Hematopoietic multipotent progenitor cell treated with erythropoietin and hydrocortisone succinate and interleukin-3 and kit ligand, for 6 days (in vitro differentiated cells): Measurements from ENCODE around the gene GALNT13.
A peak's percentile ranks its signal among the peaks of the same experiment; 100 is the strongest.

ENCODE experiments used
- DNase-seq: peaks from one replicate; pipeline ENCODE4 v3.0.0-alpha.2; 2015

Gene GALNT13

DNA sequence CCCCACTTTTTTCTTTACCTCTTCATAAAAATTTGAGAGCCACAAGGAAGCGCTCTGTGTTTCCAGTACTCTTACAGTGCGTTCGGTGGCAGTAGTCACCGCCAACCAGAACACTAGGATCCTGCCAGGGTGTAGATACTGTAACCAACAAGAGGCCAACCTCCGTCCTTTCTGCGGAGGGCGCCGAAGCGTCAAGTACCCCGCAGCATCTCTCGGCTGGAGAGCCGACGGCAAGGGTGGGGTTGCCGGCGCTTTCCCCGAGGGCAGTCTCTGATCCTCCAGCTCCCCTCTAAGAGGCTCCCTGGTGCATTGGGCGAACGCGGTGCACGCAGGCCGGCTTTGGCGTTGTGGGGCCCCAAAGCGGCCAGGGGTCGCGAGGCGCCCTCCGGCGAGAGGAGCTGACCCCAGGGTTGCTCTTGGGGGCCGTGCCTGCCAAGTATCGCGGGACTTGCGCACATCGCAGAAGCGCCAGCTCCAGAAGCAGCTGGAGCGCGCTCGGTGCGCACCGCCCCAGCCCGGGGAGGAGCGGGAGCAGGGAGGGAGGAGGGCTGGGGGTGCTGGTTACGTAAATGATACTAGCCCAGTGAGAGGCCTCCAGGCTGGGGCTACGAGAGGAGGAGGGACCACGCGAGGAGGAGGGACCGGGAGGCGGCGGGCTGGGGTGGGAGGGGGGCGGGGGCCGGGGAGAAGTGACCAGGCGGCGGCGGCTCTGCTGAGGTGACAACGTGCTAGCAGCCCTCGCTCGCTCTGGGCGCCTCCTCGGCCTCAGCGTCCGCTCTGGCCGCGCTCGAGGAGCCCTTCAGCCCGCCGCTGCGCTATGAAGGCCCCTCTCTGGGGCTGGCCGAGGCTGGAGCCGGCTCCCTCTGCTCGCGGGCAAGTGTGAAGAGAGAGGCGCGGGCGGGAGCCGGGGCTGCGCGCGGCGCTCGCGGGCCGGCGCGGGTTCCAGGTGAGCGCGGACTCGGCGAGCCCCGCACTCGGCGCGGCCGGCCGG is at the start of gene GALNT13:
TSS of gene GALNT13 (plus strand) at position 692 of the 991 bp plus-strand sequence.
- DNase-seq, result peak; percentile 2

DNA sequence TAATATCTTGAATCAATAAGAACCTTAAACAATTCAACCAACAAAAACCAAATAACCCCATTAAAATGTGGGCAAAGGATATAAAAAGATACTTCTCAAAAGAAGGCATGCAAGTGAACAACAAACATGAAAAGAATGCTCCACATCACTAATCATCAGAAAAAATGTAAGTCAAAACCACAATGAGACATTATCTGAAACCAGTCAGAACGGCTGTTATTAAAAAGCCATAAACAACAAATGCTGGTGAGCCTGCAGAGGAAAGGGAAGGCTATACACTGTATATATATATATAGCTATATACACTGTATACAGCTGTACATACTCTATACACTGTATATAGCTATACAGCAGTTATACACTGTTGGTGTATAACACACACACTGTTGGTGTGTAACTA is 47.8 kb upstream of the GALNT13 start:
- DNase-seq, result no peak

DNA sequence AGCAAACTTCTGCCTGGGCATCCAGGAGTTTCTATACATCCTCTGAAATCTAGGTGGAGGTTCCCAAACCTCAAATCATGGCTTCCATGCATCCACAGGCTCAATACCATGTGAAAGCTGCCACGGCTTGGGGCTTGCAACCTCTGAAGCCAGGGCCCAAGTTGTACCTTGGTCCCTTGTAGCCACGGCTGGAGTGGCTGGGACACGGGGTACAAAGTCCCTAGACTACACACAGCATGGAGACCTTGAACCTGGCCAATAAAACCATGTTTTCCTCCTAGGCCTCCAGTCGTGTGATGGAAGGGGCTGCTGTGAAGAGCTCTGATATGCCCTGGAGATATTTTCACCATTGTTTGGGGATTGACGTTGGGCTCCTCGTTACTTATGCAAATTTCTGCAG is 43.4 kb upstream of the GALNT13 start:
- no peak for DNase-seq

DNA sequence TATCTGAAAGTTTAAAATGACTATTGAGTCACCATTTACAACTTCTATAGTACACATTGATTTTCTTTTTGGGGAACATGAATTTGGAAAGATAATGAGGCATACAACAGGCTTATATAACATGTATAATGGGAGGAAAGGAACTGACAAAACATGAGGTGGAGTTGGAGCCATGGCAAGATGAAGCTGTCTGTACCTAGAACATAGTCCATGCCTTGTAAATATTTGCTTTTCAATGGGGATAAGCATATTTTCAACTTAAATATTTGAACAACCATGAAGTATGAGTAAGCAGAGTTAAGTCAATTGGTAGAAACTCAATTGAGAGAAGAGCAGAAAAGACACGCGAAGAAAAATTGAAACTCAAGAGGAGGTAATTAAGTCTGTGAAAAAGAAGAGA is 37.1 kb upstream of the GALNT13 start:
- no peak for DNase-seq

DNA sequence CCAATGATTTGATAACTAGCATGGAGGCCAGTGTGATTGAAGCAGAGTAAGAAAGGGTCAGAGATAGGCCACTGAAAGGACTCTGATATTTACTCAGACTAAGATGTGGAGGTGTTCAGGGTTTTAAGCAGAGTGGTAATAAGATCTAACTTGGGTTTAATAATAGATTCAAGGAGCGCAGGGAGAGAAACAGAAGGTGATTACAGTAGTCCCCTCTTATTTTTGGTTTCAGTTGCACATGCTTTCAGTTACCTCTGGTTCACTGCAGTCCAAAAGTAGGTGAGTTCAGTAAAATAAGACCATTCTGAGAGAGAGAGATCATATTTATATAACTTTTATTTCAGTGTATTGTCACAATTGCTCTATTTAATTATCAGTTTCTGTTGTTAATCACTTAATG is 13.5 kb upstream of the GALNT13 start:
- DNase-seq, result no peak

DNA sequence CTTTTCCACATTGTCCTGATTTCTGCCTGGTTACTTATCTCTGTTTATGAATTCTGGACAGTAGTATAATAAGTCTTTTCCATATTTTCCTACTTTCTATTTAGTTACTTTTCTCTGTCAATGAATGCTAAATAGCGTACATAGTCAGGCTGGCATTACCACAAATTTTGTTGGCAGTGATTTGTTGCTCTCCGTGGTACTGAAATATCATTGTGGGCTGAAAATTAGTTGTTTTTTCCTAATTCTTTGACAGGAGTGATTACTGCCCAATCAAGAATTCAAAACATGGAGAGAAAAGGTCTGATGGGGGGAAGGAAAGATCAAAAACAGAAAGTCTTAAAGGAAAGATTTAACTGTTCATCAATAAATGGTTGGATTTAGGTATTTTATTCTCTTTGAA is 7.7 kb upstream of the GALNT13 start:
- DNase-seq, result peak; percentile 35

DNA sequence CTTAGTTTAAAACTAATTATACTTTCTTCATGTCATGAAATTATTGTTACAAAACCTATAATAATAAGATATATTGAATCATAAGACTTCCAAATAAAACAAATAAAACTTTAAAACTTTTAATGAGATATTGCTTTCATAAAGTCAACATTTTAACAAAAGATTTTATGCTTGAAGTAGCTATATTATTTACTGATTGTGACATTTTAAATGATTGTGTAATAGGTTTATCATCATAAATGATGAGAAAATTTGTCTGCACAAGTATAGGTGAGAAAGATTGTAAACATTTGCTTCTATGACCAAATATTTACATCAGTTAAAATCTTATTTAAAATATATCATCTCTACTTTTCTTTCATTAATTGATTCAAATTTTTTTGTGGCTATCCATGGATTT is 5.1 kb upstream of the GALNT13 start:
- DNase-seq, result no peak

DNA sequence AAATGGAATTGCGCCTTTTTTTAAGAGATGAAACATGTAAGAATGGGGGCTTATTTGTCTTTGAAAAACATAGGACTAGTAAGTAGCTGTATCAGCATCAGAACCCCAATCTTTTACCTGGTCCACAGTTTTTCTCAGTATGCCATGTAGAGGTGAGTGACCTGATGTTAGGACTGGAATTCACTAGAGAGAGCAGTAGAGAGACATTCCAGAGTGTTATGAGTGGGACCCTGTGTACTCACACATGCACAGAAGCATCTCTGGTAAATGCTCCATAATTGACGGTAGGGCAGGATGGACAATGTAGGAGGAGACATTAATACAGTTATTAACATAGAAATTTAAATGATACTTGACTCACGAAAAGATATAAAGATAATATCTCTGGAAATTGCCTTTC is 1.4 kb upstream of the GALNT13 start:
- DNase-seq, result peak; percentile 11

DNA sequence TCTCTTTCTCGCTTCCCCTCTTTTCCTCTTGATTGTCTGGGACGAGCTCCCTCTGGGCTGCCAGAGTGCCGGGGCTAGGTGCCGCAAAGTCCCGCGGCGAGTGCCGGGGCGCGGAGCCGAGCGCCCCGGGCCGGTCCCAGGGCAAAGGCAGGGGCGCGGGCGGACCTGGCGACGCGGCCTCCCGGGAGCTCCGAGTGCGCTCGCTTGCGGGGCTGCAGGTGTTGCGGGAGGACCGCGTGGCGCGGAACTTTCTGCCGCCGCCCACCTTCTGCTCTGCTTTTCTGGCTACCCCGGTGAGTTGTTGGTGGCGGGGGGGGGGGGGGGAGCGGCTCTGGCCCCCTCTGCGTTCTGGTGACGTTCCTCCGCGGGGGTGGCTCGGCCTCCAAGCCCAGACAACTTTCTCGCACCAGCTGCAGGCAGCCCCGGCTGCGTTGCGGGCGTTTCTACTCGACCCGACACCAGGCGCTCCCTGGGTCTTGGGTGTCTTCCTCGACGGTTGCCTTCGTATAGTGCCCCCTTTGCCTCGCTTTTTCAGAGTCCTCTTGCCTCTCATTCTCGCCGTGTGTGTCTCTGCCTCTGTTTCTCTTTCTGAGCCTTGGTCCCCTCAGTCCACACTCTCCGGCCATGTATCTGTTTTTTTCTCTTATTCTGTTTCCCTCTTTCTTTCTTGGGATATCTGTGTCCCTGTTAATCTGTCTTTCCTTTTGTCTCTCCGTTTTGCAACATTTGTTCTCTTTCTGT is 759 bp downstream of the GALNT13 start:
- DNase-seq, result no peak

DNA sequence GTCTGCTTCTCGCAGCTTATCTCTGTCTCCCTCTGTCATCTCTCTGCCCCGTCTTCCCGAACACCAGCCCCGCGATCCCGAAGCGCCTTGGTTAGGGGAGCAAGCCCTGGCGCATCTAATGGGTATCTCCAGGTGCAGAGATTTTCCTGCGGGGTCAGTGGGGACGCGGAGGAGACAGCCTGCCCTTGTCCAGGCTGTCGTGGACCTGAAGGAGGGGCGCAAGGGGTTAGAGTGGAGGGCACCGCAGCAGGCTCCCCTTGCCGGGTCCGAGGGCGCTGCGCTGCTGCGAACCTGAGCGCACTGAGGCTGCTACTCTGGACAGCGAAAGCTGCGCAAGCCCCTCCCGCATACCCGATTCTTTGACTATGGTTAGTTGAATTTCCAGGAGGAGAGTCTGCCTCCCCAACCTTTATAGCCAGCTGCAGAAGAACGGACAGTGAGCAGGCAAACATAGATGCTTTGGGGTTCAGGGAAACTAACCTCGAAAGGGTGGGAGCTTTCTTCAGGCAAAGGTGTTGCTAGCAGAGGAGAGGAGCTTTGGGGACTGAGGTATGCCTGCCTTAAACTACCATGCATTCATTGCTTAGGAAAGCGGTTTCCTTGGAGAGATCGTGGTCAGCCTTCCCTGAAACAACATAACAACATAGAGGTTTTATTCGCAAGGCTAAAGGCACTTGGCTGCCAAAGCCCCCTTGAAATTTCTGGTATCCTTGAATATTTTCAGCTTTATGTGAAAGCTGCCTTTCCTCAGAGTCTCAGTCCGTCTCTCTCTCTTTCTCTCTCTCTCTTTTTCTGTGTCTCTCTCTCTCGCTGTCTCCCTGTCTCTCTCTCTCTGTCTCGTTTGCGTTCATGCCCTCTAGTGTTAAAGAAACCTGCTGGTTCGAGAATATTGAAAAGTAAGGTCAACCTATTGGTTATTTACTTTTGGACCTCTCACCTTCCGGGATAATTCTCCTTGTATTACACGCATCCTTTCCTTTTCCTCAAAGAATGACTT is 1.6 kb downstream of the GALNT13 start:
- no peak for DNase-seq

DNA sequence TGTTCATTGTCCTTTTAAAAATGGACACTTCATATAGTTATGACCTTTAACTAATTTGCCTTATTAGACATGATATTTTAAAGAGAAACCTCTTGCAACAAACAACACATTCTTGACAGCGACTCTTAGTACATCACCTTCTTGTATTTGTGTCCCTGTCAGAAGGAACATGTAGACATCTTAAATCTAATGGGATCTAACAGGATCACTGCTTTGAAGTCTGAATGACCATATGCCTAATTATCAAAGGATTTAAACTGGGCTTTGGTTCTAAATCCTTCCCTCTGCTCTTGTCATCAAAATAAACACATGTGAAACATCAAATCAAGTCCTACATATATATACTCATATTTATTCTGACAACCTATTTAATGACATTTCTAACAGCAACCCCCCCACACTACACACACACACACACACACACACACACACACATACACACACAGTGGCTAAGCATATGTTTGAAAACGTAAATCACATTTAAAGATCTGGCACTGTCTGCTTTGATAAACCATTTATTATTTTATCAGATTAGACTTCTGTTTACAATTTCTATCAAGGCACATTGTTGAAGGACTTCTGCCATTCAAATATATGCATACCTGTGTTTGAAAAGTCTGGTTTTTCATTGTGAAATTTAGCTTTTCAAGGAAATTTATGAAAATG is 4.2 kb downstream of the GALNT13 start:
- DNase-seq, result no peak

DNA sequence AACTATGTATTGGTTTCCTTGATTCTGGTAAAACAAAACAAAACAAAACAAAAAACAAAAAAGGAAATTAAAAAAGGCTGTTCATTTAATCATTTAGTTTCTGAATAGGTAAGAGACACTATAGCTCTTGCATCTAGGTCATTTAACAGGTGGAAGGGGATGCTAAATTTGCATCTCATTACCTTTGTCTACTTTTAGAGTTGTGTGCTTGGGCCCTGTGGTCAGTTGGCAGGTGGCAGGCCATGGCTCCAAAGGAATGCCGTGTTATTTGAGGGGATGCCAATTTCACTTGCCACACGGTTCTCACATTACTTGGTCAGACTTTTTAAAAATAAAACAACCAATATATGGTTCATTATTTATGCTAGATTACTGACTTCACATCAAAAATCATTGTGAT is 9.2 kb downstream of the GALNT13 start:
- no peak for DNase-seq

DNA sequence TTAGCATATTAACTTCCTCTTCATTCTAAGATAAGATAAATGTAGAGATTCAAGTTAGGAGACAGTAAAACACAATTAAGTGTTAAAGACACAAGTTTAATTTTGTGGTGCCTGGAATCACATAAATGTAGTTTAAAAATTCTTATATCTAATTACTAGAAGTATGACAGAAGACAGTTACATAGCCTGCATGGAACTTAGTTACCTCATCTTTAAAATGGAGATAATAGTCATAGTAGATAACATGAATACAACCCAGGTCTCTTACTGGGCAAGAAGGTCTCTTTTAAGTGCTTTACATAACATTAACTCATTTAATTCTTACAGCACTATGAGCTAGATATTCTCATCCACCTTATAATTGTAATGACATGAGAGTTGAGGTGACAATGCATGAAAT is 15.1 kb downstream of the GALNT13 start:
- no peak for DNase-seq

DNA sequence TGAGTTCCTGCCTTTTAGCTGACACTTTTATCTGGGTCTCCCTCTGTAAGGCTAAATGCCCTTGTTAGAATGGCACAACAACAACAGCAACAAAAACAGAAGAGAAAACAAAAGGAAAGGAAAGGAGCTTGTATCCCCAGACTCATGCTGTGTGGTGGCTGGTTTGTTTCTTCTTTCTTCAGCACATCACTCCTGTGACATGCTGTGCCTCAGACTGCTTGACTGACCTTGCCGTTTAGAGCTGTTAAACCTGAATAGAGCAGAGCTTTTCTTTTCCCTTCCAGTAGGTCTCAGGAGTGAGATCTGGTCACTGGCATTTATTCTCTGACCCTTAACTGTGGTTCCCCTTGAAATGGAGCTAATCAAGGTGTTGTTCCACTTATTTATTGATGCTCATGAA is 18.9 kb downstream of the GALNT13 start:
- DNase-seq, result no peak

DNA sequence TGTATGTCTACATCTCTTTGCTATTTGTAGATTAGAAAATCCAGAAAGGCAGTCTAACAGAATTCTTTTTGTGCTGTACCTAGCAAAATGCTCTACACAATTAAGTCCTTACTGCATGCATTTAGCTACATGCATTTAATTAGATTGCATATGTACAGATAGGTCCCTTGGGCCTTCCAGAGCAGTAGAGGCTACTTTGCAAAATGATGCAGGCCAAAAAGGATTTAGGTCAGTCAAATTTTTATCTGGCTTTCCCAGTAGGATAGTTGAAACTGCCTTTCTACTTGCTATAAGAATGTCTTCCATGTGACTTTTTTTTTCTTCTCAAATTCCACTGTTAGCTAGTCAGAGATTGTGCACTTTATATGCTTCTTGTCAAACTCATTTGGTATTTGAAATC is 19.3 kb downstream of the GALNT13 start:
- no peak for DNase-seq

DNA sequence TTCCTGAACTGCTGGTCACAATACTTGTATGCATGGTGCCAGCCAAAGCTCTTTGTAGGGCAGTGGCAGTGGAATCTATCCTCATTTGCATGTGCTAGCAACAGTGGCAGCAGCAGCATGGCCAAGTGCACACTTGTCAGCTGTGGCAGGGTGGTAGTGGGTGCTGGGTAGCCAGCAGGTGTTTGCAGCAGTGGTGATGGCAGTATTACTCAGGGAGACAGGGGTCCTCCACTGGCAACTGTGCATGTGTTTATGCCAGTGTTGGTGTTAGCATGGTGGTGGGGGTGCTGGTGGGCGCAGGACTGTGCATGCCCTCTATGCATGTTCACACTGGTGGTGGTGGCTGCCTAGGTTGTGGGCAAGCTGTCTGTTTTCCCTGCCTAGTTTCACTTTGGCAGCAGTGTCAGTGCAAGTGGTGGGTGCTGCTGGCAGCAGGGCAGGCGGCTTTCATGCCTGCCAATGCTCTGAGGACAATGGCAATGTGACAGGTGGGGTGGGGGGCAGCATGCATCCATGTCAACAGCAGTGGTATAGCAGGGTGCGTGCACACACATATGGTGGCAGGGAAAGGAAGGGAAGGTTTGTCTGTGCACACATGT is 41.2 kb downstream of the GALNT13 start:
- no peak for DNase-seq

DNA sequence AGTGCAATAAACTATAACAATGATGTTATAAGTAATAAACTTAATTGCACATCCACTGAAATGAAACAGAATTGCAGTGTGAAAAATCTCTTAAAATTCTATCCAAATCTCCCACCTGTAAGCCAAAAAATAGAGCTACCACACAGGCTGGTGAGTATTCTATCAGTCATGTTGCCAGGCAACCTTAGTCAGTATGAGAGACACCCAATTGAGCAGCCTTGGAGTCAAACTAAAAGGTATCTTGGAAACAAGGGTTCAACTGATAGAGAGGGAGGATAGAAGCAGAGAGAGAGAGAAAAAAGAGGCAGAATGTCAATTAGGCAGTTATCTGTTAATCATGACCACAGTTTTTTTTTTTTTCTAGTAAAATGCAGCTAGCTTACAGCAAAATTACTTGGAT is 45.8 kb downstream of the GALNT13 start:
- no peak for DNase-seq

DNA sequence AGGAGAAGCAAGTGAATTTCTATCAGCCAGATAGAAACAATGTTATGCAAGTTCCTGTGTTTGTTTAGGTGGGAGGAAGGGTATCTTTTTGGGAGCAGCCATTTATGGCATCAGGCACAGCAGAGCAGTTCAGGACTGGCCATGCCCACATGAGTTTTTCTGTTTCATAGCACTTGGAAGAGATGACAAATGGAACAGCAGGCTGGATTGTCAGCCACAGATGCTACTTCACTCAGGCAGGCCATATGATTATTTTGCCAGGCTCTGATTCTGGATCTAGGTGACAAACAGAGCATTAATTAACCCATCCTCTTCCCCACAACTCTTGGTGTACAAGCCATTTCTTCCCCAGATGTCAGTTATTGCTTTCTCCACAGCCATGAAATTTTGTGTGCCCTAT is 63.8 kb downstream of the GALNT13 start:
- DNase-seq, result no peak

DNA sequence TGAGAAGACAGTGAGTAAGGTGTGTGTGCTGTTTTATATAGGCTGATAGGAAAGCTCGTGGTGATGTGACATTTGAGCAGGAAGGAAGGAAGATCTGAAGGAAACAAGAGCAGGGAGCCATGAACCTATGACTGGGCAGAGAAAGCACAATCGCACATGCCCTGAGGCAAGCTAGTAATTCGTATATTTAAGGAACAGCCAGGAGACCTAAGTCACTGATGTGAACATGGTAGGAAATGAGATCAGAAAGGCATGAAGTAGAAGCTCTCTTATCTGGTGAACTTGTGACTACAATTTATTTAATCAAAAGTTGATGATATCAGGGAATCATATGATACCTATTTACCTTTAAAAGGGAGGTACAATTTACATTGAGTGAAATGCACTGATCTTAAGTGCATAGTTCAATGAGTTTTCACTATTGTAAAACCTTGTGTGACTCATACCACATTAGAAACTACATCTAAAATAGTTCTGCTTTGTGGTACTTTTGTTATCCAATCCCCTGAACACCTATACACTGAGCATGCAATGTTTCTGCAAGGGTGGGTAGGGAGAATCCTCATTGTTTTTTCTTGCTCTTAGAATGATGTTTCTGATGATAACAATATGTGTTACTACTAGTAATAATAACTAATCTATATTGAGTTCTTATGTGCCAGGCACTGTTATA is 67.5 kb downstream of the GALNT13 start:
- no peak for DNase-seq

DNA sequence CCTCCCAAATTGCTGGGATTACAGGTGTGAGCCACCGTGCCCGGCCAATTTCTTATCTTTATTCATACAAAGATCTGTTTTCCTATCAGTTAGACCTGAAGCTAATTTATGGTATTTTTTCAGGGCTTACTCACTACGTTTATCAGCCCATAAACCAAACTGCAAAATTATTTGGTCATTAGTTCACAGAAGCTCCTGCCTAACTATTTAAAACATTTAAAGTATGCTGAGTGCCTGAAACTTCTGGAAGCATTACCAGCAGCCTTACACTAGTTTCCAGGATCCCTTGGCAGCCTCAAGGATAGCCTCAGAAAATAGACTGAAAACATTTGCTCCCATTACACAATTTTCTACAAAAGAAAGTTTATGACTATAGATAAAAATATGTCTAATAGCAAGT is 68.8 kb downstream of the GALNT13 start:
- no peak for DNase-seq

DNA sequence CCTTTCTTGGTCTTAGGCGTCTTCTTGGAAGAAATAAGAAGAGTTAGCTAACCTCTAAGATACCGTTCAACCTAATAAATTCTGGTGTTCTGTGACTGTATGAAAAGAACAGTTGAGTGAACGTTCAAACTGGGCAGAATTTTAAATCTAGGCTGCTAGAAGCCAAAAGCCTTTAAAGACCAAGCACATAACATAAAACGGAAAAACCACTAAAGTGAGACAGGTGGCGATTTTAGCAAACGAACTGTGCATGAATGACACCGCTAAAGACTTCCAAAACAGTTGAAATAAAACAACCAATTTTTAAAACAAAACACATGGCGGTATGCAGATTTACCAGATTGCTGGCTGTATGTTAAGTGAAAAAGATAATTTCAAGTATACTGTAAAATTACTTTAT is 73.1 kb downstream of the GALNT13 start:
- no peak for DNase-seq
